Panc1 (cell line): ENCODE measurements around the gene VIPR2. TPM values are rescaled to one million over a fixed set of nuclear protein-coding genes. Genes with fewer than 3 reads are reported as not detected.

ENCODE experiments used
- ATAC-seq: fragments of 200-7000 bp; cut with Tn5 transposase; 2 replicates; pipeline ENCODE4 v1.9.1; 2020; ENCODE audit warnings: mild to moderate bottlenecking, moderate library complexity
- BruUV-seq: library from RNA; stranded (reverse); fragments of 400-500 nt; replicated peaks from 2 replicates; lab custom pipeline; 2021; lab: Mats Ljungman, UMichigan
- CTCF ChIA-PET: fragments of 300-600 bp; sonication (Branson Sonifier 250); formaldehyde crosslinking; loops from one replicate; lab custom pipeline; 2022; ENCODE audit warnings: antibody characterized with exemption; lab: Charles Lee
- POLR2A ChIA-PET: fragments of 300-600 bp; sonication (Branson Sonifier 250); formaldehyde crosslinking; loops from one replicate; lab custom pipeline; 2022; ENCODE audit warnings: antibody characterized with exemption; lab: Charles Lee
- DNase-seq: peaks from one replicate; pipeline ENCODE4 v3.0.0-alpha.2; 2010; ENCODE audit warnings: low read depth, low spot score
- H3K27ac ChIP-seq: 2 replicates; pipeline ENCODE4 v1.5.1; 2011; ENCODE audit warnings: mild to moderate bottlenecking, low read length, inconsistent platforms
- H3K27me3 ChIP-seq: fragments of 200-500 bp; sonication (Bioruptor generic); 2 replicates; pipeline ENCODE4 v1.6.0; 2014; ENCODE audit warnings: low read length, inconsistent platforms; ENCODE audit not compliant: control insufficient read depth, insufficient read depth
- H3K36me3 ChIP-seq: fragments of 200-500 bp; sonication (Bioruptor generic); 2 replicates; pipeline ENCODE4 v1.5.1; 2014; ENCODE audit warnings: inconsistent platforms, mild to moderate bottlenecking, low read length, moderate library complexity; ENCODE audit not compliant: control insufficient read depth, insufficient read depth
- H3K4me1 ChIP-seq: 2 replicates; pipeline ENCODE4 v1.5.1; 2011; ENCODE audit warnings: inconsistent platforms, mild to moderate bottlenecking, low read length, moderate library complexity; ENCODE audit not compliant: control insufficient read depth, insufficient read depth
- H3K4me3 ChIP-seq, 2 experiments: 2 replicates each; pipeline ENCODE4 v1.5.1; 2011 to 2012; ENCODE audit warnings: low read depth in 2 of 2, low read length in 2 of 2, mild to moderate bottlenecking in 2 of 2, inconsistent platforms in 1 of 2, moderate library complexity in 1 of 2
- H3K9me3 ChIP-seq: fragments of 200-500 bp; sonication (Bioruptor generic); 2 replicates; pipeline ENCODE4 v1.5.1; 2014; ENCODE audit warnings: low read depth, mild to moderate bottlenecking, inconsistent platforms, low read length, moderate library complexity; ENCODE audit not compliant: control insufficient read depth, insufficient read depth
- POLR2AphosphoS5 ChIP-seq: IDR thresholded peaks from 2 replicates; pipeline ENCODE4 v1.6.1; 2012; ENCODE audit warnings: mild to moderate bottlenecking, low read depth, low read length, moderate library complexity
- SIN3A ChIP-seq: IDR thresholded peaks from 2 replicates; pipeline ENCODE4 v1.6.1; 2012; ENCODE audit warnings: low read depth, mild to moderate bottlenecking, low read length, moderate library complexity, borderline replicate concordance; ENCODE audit not compliant: insufficient read depth
- TCF7L2 ChIP-seq: IDR thresholded peaks from 2 replicates; pipeline ENCODE4 v1.6.1; 2011; ENCODE audit warnings: mild to moderate bottlenecking, low read depth, low read length, inconsistent platforms
- in situ Hi-C: cut with HindIII; loops from 2 replicates; pipeline ENCODE4 v1.10.0; 2016; ENCODE audit warnings: low sequenced_read_pairs, low pct_unique_long_range_greater_than_20kb
- intact Hi-C: fragments of 100-400 bp; cut with micrococcal nuclease; formaldehyde crosslinking; loops from one replicate; pipeline ENCODE4 v1.10.0; 2022; ENCODE audit not compliant: unreplicated experiment
- total RNA-seq: library from RNA; stranded (reverse); gene quantifications from one replicate; pipeline ENCODE4 v1.2.1, GENCODE V29; 2021; ENCODE audit not compliant: unreplicated experiment
- TF ChIP-seq, protein P1 (sequence below), 2 experiments: IDR thresholded peaks; 2 replicates each; pipeline ENCODE4 v1.6.1; 2011 to 2012; ENCODE audit warnings: low read depth in 2 of 2, control low read depth in 1 of 2, low read length in 1 of 2, mild to moderate bottlenecking in 1 of 2, moderate library complexity in 1 of 2; ENCODE audit not compliant: insufficient read depth in 1 of 2
- TF ChIP-seq, protein P2 (sequence below): fragments of 450-650 bp; IDR thresholded peaks from 2 replicates; pipeline ENCODE4 v1.5.1; 2017; ENCODE audit warnings: mild to moderate bottlenecking

VIPR2 gene
- total RNA-seq, 1 experiment from 2014 or later = not detected

DNA sequence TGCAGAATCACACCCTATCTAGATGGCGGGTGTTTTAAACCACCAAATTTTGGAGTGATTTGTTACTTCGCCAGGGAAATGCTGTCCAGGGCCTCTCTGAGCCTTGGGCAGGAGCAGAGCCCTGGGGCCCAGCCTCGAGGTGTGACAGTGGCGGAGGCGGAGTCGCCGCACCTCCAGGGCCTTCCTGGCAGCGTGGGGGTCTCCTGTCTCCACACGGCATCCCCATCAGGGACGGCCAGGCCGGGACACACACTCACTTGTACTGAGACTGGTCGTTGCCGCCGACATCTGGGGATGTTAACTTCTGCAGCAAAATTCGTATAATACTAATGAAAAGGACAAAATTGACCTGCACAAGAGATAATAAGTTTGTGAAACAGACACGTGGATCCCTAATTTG is 110.7 kb downstream of the VIPR2 start:
- Histone ChIP-seq H3K36me3 (no peaks in the 10 kb centered on the region), H3K27me3 (no peaks in the 10 kb centered on the region), H3K4me3 (no peak overlapping the region), H3K27ac (no peak overlapping the region), H3K9me3 (no peaks in the 10 kb centered on the region), H3K4me1 (no peaks in the 10 kb centered on the region; the same call in 1 of the 2 replicates)
- no TSS peak for BruUV-seq
- CTCF ChIA-PET = no interaction called here
- intact Hi-C loops (no loop called here), in situ Hi-C loops (no loop called here)
- TF ChIP-seq TCF7L2 = no peak
- POLR2A ChIA-PET = no interaction called here
- DNase-seq (no peak), ATAC-seq (no peak)

DNA sequence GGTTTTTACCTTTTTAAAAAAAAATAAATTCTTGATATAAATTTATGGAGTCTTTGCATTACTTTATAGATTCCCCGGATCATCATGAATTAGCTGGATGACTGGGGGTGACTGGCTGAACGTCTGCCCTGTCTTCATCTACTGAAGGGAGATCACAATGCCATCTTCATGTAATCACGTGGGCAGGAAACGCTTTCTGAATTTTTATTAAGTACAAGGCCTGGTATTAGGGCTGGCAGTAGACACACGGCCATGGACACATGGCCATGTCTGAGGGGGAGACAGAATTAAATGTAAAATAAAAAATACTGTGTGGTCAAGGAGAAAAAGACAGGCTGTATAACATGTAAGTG is 111.2 kb downstream of the VIPR2 start:
- POLR2A ChIA-PET = no interaction called here

DNA sequence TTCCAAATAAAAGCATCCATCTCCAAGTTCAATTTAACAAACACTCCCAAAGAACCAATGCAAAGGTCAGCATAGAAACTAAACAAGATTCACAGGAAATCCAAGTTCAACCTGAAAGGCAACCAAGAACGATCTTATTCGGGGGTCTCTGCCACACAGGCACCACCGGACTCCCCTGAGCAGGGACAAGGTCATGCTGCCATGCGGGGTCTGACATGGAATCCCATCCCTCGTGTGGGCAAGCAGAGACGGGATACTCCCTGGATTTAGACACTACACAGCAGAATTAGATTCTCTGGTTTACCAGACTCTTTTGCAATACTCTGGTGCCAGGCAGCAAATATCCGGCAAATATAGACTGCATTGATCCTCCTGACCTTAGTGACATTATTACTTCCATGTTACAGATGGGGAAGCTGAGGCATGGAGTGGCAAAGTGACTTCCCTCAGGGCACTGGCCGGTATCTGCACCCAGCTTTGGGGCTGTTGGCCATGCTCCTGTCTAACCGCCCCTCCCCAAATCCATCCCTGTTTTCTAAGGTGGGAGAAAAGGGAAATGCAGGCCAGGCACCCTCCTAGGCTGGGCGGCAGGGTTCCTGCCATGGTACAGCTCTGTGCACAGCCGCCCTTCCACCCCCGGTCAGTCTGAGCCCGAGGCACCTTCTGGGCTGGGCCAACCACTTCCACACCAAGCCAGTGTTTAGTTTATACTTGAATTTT is 111.8 kb downstream of the VIPR2 start:
- ATAC-seq (no peak), DNase-seq (no peak)
- intact Hi-C loops (no loop called here), in situ Hi-C loops (no loop called here)
- TF ChIP-seq, protein P1, sequence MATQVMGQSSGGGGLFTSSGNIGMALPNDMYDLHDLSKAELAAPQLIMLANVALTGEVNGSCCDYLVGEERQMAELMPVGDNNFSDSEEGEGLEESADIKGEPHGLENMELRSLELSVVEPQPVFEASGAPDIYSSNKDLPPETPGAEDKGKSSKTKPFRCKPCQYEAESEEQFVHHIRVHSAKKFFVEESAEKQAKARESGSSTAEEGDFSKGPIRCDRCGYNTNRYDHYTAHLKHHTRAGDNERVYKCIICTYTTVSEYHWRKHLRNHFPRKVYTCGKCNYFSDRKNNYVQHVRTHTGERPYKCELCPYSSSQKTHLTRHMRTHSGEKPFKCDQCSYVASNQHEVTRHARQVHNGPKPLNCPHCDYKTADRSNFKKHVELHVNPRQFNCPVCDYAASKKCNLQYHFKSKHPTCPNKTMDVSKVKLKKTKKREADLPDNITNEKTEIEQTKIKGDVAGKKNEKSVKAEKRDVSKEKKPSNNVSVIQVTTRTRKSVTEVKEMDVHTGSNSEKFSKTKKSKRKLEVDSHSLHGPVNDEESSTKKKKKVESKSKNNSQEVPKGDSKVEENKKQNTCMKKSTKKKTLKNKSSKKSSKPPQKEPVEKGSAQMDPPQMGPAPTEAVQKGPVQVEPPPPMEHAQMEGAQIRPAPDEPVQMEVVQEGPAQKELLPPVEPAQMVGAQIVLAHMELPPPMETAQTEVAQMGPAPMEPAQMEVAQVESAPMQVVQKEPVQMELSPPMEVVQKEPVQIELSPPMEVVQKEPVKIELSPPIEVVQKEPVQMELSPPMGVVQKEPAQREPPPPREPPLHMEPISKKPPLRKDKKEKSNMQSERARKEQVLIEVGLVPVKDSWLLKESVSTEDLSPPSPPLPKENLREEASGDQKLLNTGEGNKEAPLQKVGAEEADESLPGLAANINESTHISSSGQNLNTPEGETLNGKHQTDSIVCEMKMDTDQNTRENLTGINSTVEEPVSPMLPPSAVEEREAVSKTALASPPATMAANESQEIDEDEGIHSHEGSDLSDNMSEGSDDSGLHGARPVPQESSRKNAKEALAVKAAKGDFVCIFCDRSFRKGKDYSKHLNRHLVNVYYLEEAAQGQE (IDR thresholded peaks at IDR 0.05; ENCODE audit: insufficient read depth in 1 of 2, low read depth in 2 of 2, low read length in 1 of 2) = no peak
- TF ChIP-seq SIN3A (no peak), TCF7L2 (no peak), POLR2AphosphoS5 (no peak)
- TF ChIP-seq, protein P2, sequence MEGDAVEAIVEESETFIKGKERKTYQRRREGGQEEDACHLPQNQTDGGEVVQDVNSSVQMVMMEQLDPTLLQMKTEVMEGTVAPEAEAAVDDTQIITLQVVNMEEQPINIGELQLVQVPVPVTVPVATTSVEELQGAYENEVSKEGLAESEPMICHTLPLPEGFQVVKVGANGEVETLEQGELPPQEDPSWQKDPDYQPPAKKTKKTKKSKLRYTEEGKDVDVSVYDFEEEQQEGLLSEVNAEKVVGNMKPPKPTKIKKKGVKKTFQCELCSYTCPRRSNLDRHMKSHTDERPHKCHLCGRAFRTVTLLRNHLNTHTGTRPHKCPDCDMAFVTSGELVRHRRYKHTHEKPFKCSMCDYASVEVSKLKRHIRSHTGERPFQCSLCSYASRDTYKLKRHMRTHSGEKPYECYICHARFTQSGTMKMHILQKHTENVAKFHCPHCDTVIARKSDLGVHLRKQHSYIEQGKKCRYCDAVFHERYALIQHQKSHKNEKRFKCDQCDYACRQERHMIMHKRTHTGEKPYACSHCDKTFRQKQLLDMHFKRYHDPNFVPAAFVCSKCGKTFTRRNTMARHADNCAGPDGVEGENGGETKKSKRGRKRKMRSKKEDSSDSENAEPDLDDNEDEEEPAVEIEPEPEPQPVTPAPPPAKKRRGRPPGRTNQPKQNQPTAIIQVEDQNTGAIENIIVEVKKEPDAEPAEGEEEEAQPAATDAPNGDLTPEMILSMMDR = no peak
- BruUV-seq = no TSS peak
- ChIA-PET POLR2A (no interaction called here), CTCF (no interaction called here)
- no peak overlapping the region for H3K27ac ChIP-seq
- no peaks in the 10 kb centered on the region; the same call in 1 of the 2 replicates for H3K4me1 ChIP-seq
- H3K9me3 ChIP-seq = no peaks in the 10 kb centered on the region
- no peaks in the 10 kb centered on the region for H3K27me3 ChIP-seq
- no peak overlapping the region for H3K4me3 ChIP-seq
- no peaks in the 10 kb centered on the region for H3K36me3 ChIP-seq

More for the DNA sequence above, 111.2 kb downstream of the VIPR2 start:
- Histone ChIP-seq H3K9me3 (no peaks in the 10 kb centered on the region), H3K27me3 (no peaks in the 10 kb centered on the region), H3K4me3 (no peak overlapping the region), H3K4me1 (no peaks in the 10 kb centered on the region; the same call in 1 of the 2 replicates), H3K36me3 (no peaks in the 10 kb centered on the region), H3K27ac (no peak overlapping the region)
- CTCF ChIA-PET = no interaction called here
- no peak for TF ChIP-seq SIN3A
- DNase-seq (no peak), ATAC-seq (no peak)
- no TSS peak for BruUV-seq
- in situ Hi-C loops (no loop called here), intact Hi-C loops (no loop called here)
